IPS-15b (cell line): Measurements from ENCODE around the gene FXR2.
"Not testable (repeated sequence)": the region's sequence is repeated elsewhere in the genome, so short reads cannot be mapped to it uniquely, and the experiment has no call there.

ENCODE experiments used
- H3K27me3 ChIP-seq: one replicate; pipeline ENCODE4 v1.6.1; 2013; ENCODE audit warnings: low read length; ENCODE audit not compliant: control insufficient read depth, insufficient read depth
- H3K36me3 ChIP-seq: one replicate; pipeline ENCODE4 v1.6.1; 2013; ENCODE audit warnings: low read length; ENCODE audit not compliant: control insufficient read depth, insufficient read depth
- H3K4me1 ChIP-seq: one replicate; pipeline ENCODE4 v1.6.1; 2013; ENCODE audit warnings: mild to moderate bottlenecking, low read length; ENCODE audit not compliant: control insufficient read depth, insufficient read depth
- H3K4me3 ChIP-seq: one replicate; pipeline ENCODE4 v1.5.1; 2013; ENCODE audit warnings: low read depth, low read length
- H3K9ac ChIP-seq: one replicate; pipeline ENCODE4 v1.6.1; 2013; ENCODE audit warnings: low read depth, mild to moderate bottlenecking, low read length
- H3K9me3 ChIP-seq: one replicate; pipeline ENCODE4 v1.6.1; 2013; ENCODE audit warnings: mild to moderate bottlenecking, low read length; ENCODE audit not compliant: control insufficient read depth, insufficient read depth

FXR2 gene

GRCh38 chr17:7626307-7626706, 11.6 kb upstream of the FXR2 start:
- Histone ChIP-seq H3K4me1 (peaks cover 4% of the 10 kb centered on the region), H3K4me3 (peak overlapping the region; percentile 91), H3K9me3 (no peaks in the 10 kb centered on the region), H3K27me3 (no peaks in the 10 kb centered on the region), H3K36me3 (peaks cover 6% of the 10 kb centered on the region), H3K9ac (peak overlapping the region; percentile 88)

- not testable (repeated sequence) for H3K9me3 ChIP-seq
Measured at GRCh38 chr17:7625749-7626148, 11.1 kb upstream of the FXR2 start.

GRCh38 chr17:7623661-7624060, 9.0 kb upstream of the FXR2 start:
- Histone ChIP-seq H3K36me3 (peaks cover 6% of the 10 kb centered on the region), H3K9ac (no peak overlapping the region), H3K27me3 (no peaks in the 10 kb centered on the region), H3K4me3 (no peak overlapping the region), H3K4me1 (peaks cover 4% of the 10 kb centered on the region), H3K9me3 (no peaks in the 10 kb centered on the region)

More at GRCh38 chr17:7625749-7626148, 11.1 kb upstream of the FXR2 start:
- not testable (repeated sequence) for H3K36me3 ChIP-seq, H3K4me1 ChIP-seq, H3K27me3 ChIP-seq, H3K4me3 ChIP-seq, H3K9ac ChIP-seq

- no peak overlapping the region for H3K9ac ChIP-seq
- H3K27me3 ChIP-seq: no peaks in the 10 kb centered on the region
- H3K9me3 ChIP-seq: no peaks in the 10 kb centered on the region
- H3K4me3 ChIP-seq: no peak overlapping the region
- H3K4me1 ChIP-seq: no peaks in the 10 kb centered on the region
- peaks cover under 1% of the 10 kb centered on the region for H3K36me3 ChIP-seq
Measured at GRCh38 chr17:7620835-7621234, 6.1 kb upstream of the FXR2 start.

GRCh38 chr17:7618608-7619007, 3.9 kb upstream of the FXR2 start:
- H3K4me1 ChIP-seq: peaks cover 2% of the 10 kb centered on the region
- H3K4me3 ChIP-seq: no peak overlapping the region
- H3K36me3 ChIP-seq: no peaks in the 10 kb centered on the region
- H3K9me3 ChIP-seq: no peaks in the 10 kb centered on the region
- no peaks in the 10 kb centered on the region for H3K27me3 ChIP-seq
- H3K9ac ChIP-seq: no peak overlapping the region

GRCh38 chr17:7615265-7615747, 609 bp upstream of the FXR2 start:
- Histone ChIP-seq H3K9ac (no peak overlapping the region), H3K27me3 (no peaks in the 10 kb centered on the region)

GRCh38 chr17:7613769-7614424, 800 bp downstream of the FXR2 start:
- H3K9ac ChIP-seq: peak overlapping the region; percentile 85
- H3K36me3 ChIP-seq: peaks cover 5% of the 10 kb centered on the region
- H3K4me3 ChIP-seq: peak overlapping the region; percentile 69
- H3K27me3 ChIP-seq: no peaks in the 10 kb centered on the region
- H3K9me3 ChIP-seq: no peaks in the 10 kb centered on the region
- H3K4me1 ChIP-seq: peaks cover 4% of the 10 kb centered on the region

More at GRCh38 chr17:7615265-7615747, 609 bp upstream of the FXR2 start:
- Histone ChIP-seq H3K9me3 (no peaks in the 10 kb centered on the region), H3K36me3 (peaks cover 4% of the 10 kb centered on the region), H3K4me3 (peak overlapping the region; percentile 60), H3K4me1 (peaks cover 4% of the 10 kb centered on the region)

- no peaks in the 10 kb centered on the region for H3K27me3 ChIP-seq
- H3K9ac ChIP-seq: peak overlapping the region; percentile 49
- no peaks in the 10 kb centered on the region for H3K9me3 ChIP-seq
- peaks cover 4% of the 10 kb centered on the region for H3K4me1 ChIP-seq
- H3K36me3 ChIP-seq: peaks cover 5% of the 10 kb centered on the region
- no peak overlapping the region for H3K4me3 ChIP-seq
Measured at GRCh38 chr17:7612294-7612640, 2.4 kb downstream of the FXR2 start.

- Histone ChIP-seq H3K9me3 (no peaks in the 10 kb centered on the region), H3K9ac (peak overlapping the region; percentile 49), H3K36me3 (peaks cover 5% of the 10 kb centered on the region), H3K27me3 (no peaks in the 10 kb centered on the region), H3K4me1 (peaks cover 4% of the 10 kb centered on the region), H3K4me3 (no peak overlapping the region)
Measured at GRCh38 chr17:7611635-7612293, 2.9 kb downstream of the FXR2 start.

- Histone ChIP-seq H3K4me3 (no peak overlapping the region), H3K36me3 (peaks cover 7% of the 10 kb centered on the region), H3K9ac (no peak overlapping the region), H3K4me1 (peaks cover 4% of the 10 kb centered on the region), H3K9me3 (no peaks in the 10 kb centered on the region), H3K27me3 (no peaks in the 10 kb centered on the region)
Measured at GRCh38 chr17:7610641-7611040, 4.1 kb downstream of the FXR2 start.

GRCh38 chr17:7606280-7606679, 8.4 kb downstream of the FXR2 start:
- Histone ChIP-seq H3K27me3 (no peaks in the 10 kb centered on the region), H3K4me3 (no peak overlapping the region), H3K9me3 (no peaks in the 10 kb centered on the region), H3K36me3 (peaks cover 26% of the 10 kb centered on the region), H3K9ac (no peak overlapping the region), H3K4me1 (no peaks in the 10 kb centered on the region)

- peaks cover 36% of the 10 kb centered on the region for H3K36me3 ChIP-seq
Measured at GRCh38 chr17:7597561-7597960, 17.1 kb downstream of the FXR2 start.

More at GRCh38 chr17:7597561-7597960, 17.1 kb downstream of the FXR2 start:
- not testable (repeated sequence) for H3K27me3 ChIP-seq, H3K9me3 ChIP-seq, H3K9ac ChIP-seq, H3K4me3 ChIP-seq, H3K4me1 ChIP-seq
